T1000 (cell line): Measurements from ENCODE around the gene LAG3.
"Not testable (repeated sequence)": the region's sequence is repeated elsewhere in the genome, so short reads cannot be mapped to it uniquely, and the experiment has no call there.

Experiments used
- DNase-seq: peaks from one replicate; lab custom pipeline; 2025; ENCODE audit warnings: mixed read lengths; lab: John Stamatoyannopoulos, UW

Gene LAG3

DNA sequence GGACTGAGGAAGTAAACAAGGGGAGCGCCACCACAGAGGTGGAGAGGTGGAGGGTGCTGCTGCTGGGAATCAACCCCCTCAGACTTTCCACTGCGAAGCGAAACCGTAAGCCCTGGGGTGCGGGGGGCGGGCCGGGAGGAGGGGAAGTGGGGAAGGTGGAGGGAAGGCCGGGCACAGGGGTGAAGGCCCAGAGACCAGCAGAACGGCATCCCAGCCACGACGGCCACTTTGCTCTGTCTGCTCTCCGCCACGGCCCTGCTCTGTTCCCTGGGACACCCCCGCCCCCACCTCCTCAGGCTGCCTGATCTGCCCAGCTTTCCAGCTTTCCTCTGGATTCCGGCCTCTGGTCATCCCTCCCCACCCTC is at the start of gene LAG3:
LAG3 (plus strand) TSS at position 190 of the 365 bp plus-strand sequence. CDS start 333 bp downstream, outside the sequence.
- DNase-seq: no peak

DNA sequence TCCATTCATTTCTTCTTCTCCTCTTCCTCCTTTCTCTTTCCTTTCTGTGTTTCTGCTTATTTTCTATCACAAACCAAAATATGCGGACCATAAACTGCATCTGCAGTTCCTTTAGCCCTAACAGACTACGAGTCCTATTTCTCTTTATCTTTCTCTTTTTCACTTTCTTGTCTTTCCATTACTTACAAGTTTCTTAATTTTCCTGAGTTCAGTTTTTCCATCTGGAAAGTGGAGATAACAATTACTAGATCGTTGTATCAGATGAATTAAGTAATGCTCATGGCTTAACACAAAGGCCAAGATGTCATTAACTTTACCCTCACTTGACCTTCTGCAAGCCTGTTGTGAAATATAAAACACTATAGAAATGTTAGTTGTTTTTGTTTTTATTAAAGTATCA is 49.5 kb upstream of the LAG3 start:
- DNase-seq: no peak

DNA sequence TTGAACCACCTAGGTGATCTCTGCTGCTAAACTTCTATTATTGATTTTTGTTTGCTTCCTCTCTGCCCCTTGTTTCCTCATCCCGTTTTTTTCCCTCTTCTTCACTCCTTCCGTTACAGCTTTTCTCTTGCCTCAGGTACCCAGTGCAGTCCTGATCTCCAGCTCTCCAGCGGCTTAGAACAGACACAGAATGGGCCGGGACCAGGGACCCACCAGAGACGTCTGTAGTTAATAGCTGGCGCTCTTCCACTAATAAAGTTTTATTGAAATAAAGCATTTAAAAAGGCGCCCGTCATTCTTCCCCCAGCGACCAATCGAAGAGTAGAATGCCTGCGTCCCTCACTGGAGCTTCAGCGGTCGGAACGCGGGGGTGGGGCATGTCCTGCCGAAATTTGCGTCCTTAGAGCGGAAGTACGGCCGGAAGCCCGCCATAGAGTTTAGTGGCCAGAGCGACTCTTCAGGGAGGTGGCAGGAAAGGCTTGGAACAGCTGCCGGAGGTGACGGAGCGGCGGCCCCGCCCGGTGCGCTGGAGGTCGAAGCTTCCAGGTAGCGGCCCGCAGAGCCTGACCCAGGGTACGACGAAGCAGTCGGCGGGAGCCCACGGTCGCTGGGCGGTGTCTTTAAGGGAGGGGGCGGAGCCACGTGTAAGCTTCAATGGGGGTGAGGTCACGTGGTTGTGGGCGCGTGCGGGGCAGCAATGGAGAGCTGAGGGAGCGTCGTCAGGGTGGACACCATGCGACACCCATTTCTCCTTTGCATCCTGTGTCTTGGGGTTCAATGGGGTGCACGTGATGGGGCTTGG is 48.5 kb upstream of the LAG3 start, which contains the start of gene COPS7A:
COPS7A (plus strand) TSS at position 440 of the 802 bp plus-strand sequence. CDS start 611 bp downstream, outside the sequence.
- peak; percentile 96 for DNase-seq

GRCh38 chr12:6724409-6724797 is 47.9 kb upstream of the LAG3 start:
- no peak for DNase-seq

GRCh38 chr12:6725350-6725749 is 47.0 kb upstream of the LAG3 start:
- no peak for DNase-seq

DNA sequence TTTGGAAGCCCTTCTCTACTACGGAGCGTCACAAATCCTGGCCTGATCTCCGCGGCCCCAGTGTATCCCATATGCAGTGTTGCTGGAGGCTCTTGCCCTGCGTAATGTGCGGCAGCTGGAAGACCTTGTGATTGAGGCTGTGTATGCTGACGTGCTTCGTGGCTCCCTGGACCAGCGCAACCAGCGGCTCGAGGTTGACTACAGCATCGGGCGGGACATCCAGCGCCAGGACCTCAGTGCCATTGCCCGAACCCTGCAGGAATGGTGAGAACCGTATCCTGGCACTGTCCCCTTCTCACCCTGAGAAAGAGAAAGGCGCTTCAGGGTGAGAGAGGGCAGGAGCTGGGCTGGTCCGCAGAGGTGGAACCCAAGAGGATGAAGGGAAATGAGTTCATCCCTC is 43.1 kb upstream of the LAG3 start:
- no peak for DNase-seq

- DNase-seq: no peak
These were observed 42.2 kb upstream of the LAG3 start for GRCh38 chr12:6730169-6730568.

DNA sequence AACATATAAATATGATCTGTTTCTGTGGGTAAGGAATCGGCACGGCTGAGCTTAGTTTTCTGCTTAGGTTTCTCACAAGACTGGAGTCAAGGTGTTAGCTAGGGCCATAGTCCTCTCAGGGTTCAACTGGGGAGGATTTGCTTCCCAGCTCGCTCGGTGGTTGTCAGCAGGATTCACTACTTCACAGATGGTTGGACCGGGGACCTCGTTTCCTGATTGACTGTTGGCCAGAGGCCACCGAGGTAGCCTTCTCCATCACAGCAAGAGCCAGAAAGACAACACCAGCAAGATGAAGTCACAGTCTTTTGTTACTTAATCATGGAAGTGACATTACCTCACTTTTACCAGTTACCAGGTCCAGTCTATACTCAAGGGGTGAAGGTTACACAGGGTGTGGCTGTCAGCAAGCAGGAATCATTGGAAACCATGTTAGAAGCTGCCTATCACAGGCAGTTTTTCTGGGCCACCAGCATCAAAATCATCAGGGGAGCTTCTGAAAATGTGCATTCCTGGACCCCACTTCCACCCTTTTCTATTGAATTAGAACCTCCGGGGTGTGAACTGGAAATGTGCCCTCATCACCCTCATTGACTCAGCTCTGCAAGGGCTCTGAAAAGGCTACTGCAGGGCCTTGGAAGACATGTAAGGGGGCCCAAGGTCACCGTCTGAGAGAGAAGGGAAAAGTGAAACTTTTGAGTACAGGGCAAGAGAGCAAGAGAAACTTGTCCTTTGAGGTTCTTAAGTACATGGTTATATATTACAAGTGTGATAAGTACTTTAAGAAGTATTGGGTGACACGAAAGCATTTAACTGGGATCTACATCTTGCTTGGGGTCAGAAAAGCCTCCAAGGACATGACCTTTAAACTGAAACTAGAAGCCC is 37.6 kb upstream of the LAG3 start:
- no peak for DNase-seq

DNA sequence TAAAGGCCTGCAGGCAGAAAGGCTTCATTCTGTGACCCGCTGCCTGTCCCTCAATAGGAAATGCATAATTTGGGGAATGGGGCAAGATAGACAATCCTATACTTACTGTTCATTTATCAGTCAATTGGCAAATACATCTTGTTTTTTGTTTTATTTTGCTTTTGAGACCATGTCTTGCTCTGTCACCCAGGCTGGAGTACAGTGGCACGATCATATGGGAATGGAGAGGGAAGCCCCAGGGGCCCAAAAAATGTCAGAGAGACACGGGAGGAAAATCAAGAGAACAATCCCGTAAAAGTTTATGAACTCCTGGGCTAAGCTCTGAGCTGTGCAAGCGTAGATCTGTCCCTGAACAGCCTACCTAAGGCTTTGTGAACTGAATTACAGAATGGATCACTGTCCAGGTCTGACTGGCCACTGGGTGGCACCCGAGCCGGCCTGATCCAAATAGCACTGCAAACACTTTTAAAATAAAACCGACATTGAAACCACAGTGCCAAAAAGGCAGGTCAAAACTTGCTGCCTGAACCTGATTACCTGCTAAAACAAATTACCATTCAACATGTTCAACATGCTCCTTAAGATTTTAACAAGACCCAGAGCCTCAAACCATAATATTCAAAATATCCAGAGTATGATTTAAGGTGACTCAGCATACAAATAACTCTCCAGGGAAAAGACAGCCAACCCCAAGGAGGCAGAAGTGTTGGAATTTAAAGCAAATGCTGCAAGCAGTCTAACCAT is 36.7 kb upstream of the LAG3 start:
- DNase-seq: peak; percentile 4

DNA sequence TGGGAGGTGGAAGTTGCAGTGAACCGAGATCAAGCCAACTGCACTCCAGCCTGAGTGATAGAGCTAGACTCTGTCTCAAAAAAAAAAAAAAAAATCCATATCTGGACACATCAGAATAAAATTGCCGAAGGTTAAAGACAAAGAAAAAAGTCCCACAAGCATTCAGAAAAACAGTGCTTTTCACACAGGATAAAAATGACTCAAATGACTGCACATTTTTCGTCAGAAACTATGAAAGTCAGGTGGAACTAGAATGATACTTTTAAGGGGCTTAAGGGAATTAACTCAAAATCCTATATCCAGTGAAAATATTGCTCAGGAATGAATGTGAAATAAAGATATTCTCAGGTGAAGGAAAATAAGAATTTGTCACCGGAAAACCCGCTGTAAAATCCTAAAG is 35.6 kb upstream of the LAG3 start:
- no peak for DNase-seq

- not testable (repeated sequence) for DNase-seq
These were observed 30.2 kb upstream of the LAG3 start for GRCh38 chr12:6742080-6742479.

- no peak for DNase-seq
These were observed 29.5 kb upstream of the LAG3 start for GRCh38 chr12:6742834-6743233.

- not testable (repeated sequence) for DNase-seq
These were observed 29.0 kb upstream of the LAG3 start for GRCh38 chr12:6743300-6743699.

GRCh38 chr12:6745741-6746525 is 26.4 kb upstream of the LAG3 start:
- no peak for DNase-seq

GRCh38 chr12:6747216-6747615 is 25.1 kb upstream of the LAG3 start:
- no peak for DNase-seq

DNA sequence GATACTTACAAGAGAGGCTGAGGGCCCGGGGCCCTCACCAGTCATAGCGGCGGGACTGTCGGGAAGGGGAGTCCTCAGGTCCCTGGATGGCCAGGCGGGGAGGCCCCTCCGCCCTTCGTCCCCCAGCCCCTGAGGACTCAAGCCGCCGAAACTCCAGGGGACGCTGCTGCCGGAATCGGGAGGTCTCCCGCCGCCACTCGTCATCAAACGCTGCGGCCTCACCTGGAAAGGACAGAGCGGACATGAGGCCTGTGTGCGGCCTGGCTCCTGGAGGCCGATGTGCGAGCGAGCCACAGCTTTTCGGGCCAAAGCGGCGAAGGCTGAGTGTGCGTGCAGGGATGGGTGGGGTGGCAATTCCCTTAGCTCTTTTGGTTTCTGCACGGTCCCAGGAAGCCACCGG is 23.6 kb upstream of the LAG3 start:
- no peak for DNase-seq

DNA sequence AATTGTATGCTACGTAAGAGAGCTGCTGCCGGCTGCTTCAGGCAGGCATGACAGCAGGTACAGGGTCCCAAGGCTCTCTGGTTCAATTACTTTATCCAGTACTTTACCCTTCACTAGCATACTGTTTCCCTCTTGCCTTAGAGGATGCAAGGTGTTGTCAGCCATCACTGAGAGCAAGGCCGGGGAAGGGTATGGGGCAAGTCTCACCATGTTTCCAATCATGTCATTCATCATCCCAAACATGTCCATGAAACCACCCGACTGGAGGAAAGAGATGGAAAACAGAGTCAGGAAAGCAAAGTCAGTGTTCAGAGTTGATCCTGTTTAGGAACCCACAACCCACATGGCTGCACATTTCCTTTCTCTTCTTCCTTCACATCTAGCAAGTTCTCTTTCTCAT is 21.8 kb upstream of the LAG3 start:
- DNase-seq: no peak

GRCh38 chr12:6751767-6752166 is 20.6 kb upstream of the LAG3 start:
- DNase-seq: no peak

GRCh38 chr12:6752167-6752920 is 20.0 kb upstream of the LAG3 start:
- DNase-seq: peak; percentile 3

- DNase-seq: peak; percentile 93
These were observed 19.2 kb upstream of the LAG3 start, which contains the start of gene MLF2 for GRCh38 chr12:6752921-6753771. MLF2 (minus strand) TSS chr12:6753141; CDS start chr12:6752334, 807 bp downstream.
